Activated CD8-positive, alpha-beta memory T cell treated with anti-CD3 and anti-CD28 coated beads, Interleukin-2, amount 50 U/mL, for 24 hours (primary cell): ENCODE results near the gene FSTL4.

Experiments
- DNase-seq: peaks from one replicate; pipeline ENCODE4 v3.0.0-alpha.2; 2020; ENCODE audit errors: extremely low read depth

The FSTL4 gene

GRCh38 chr5:133514456-133514855, 97.9 kb downstream of the FSTL4 start:
- DNase-seq = no peak

DNA sequence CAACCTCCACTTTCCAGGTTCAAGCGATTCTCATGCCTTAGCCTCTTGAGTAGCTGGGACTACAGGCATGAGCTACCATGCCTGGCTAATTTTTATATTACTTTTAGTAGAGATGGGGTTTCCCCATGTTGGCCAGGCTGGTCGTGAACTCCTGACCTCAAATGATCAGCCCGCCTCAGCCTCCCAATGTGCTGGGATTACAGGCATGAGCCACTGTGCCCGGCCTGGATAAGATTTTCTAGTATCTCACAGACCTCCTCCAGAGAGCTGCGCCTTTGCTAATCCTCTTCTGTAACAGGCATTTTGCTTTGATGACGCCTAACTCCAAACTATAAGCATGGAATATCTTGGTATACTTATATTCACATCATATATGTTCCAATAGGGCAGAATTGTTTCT, 99.4 kb downstream of the FSTL4 start:
- no peak for DNase-seq

DNA sequence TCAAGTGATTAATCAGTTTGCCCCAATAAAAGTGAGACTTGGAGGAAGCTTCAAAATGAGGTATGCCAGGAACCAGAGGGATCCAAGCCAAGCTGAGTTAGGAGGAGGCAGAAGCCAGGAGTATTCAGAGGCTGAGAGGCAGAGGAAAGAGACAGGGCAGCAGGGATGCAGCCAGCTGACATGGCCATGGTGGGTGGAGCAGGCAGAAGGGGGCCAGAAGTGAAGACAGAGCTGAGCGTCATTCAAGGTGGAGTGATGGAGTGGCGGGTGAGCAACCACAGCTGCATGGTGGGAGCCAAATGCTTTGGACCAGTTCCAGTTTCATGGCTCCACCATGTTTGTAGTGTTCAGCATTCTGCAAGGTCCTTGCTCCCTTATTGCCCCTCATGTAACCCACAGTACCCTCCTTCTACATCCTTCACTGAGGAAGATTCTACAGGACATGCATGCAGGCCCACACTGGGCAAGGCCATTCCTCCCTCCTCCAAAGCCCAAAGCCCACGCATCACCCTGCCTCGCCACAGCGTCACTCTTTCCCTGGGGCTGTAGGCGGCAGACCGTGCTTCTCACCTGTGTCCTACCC, 100.6 kb downstream of the FSTL4 start:
- no peak for DNase-seq

DNA sequence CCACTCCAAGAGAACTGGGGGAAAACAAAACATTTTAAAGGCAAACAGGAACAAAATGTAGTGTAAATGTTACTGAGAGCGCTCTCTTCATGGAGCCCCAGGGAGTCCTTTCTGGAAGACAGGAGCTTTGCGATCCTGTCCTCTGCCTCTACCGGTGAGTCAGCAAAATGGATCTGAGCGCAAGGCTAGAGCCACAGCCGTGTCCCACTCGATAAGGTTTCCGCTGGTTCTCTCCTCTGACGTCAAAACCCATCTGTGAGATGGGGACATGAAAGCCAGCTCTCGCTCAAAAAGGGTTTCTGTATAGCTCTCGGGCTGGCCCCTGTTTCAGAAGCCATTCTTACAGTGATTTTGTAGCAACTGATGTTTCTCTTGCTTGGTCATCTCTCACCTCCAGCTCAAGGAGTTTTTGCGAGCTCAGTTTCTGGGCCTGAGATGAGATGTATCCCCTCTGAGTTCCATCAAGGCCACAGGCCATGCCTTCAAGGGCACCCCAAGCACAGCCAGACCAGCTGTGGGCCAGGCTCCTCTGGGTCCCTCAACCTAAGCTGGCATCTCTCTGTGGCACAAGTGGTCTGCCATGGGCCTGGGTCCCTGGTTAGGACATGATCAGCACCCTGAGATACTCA, 101.6 kb downstream of the FSTL4 start:
- DNase-seq = no peak

DNA sequence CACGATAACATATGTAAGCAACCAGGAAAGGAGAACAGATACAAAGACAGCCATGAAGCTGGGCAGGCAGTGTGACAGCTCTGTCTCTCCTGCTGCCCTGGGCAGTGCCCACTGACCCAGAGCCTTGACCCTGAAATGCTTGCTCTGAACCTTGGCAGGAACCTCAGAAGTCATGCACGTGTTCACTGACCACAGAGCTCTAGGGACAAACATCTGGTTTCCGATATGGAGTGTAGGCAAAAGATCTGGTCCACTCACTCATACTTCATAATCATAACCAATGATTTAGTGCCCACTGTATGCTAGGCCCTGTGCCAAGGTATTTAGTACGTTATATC, 102.6 kb downstream of the FSTL4 start:
- no peak for DNase-seq

- no peak for DNase-seq
Observed at GRCh38 chr5:133508845-133509741, 103.2 kb downstream of the FSTL4 start.

DNA sequence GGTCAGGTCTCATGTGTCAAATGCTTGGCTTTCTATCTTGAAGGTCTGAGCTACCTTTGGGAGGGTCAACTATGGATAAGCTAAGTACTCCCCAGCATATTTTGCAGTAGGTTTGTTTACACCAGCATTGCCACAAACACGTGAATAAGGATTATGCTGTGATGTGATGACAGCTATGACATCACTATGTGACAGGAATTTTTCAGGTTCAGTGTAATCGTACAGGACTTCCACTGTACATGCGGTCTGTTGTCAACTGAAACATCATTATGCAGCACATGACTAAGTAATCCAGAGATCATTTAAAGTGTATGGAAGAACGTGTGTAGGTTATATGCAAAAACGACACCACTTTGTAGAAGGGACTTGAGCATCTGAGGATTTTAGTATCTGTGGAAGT, 104.0 kb downstream of the FSTL4 start:
- DNase-seq = no peak

GRCh38 chr5:133506181-133506580, 106.2 kb downstream of the FSTL4 start:
- no peak for DNase-seq

GRCh38 chr5:133503511-133503910, 108.8 kb downstream of the FSTL4 start:
- DNase-seq = no peak

- no peak for DNase-seq
Observed at GRCh38 chr5:133499895-133500294, 112.4 kb downstream of the FSTL4 start.

DNA sequence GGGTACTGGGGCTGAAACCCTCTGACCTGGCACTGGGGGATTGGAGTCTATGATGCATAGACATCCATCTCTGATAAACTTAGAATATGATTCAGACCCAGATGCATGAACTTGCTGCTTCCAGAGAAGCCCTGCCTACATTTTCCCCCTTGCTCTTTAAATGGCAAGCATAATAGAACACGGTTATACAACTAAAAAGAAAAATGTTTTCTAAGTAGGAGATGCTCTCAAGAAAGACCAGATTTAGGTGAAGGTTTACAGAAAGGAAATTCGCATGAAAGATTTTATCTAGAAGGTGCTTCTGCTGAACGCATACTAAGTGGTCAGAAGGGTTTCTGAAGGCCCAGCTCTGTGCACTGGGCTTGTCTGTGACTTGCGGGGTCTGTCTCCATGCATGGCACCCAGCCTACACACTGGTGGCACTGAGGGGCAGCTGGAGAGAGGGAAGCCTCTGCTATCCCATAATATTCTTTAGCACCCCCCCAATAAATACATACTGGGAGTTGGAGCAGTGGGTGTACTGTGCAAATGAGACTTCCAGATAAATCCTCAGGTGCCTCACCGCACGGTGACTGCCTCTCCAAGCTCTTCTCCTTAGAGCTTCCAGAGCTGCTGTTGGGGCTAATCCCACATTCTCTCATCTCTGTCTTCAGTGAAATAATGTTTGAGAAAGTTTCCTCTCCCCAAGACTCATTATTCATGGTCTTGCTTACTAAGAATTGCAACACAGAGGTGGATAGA, 114.6 kb downstream of the FSTL4 start:
- DNase-seq = no peak

GRCh38 chr5:133496631-133497030, 115.7 kb downstream of the FSTL4 start:
- no peak for DNase-seq

DNA sequence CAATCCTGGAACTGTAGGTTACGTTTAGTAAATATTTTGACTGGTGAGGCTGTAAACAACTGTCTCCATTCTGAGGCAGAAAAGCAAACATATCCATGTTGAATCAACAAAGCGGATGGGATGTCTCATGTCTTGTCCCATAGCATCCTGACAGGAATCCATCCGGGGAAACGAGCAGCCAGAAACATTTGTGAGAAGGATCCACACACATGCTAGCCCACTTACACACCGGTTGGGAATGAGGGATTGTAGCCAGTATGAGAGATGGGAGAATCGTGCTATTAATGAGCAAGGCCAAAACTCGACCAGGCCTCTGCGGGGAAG, 117.5 kb downstream of the FSTL4 start:
- DNase-seq = no peak

DNA sequence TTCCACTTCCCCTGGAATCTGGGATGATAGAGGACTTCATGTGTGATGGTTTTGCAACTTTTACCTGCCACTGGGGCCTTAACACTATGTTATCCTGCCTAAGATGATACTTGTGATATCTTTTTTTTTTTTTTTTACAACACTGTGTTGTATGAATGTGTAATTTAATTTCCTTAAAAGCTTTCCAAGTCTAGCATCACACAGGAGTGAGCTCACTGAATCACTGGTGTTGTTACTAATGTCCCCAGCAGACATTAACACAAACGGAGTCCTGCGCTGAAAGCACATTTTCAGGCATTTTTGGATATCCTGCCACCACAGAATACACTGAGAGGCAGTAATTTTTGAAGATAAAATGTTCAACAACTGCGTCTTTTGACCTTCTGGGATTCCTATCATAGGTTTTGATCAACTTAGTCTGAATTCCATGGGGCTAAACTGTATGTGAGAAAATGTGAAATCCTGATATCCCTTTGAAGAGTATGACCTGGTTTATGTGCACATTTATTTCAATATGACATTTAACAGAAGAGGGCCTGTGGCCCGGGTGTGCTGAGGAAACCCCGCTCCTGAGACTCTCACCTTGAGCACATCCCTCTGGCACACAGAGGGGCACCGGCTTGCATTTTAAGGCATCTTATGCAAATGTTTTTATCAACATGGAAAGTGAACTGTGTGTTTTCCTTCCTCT, 118.0 kb downstream of the FSTL4 start:
- no peak for DNase-seq

DNA sequence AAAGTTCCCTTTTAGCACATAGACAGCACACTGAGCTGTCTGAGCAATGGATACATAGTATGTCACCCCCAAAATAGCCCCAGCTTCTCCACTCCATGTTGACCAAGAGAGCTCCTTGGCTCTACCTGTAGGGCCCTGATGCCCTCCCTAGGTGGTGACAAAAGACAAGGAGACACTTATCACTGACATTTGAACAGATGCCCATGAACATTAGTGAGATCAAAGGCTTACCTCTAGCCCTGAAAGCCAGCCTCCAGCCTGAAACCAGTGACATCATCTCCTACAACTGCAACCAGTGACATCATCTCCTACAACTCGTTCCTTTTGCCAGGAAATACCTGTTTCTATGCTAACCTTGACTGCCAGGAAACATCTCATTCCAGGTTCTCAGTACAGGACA, 122.7 kb downstream of the FSTL4 start:
- no peak for DNase-seq

GRCh38 chr5:133487093-133487492, 125.2 kb downstream of the FSTL4 start:
- no peak for DNase-seq

GRCh38 chr5:133485468-133485867, 126.9 kb downstream of the FSTL4 start:
- DNase-seq = no peak

GRCh38 chr5:133483406-133484090, 128.8 kb downstream of the FSTL4 start:
- no peak for DNase-seq

- DNase-seq = no peak
Observed at GRCh38 chr5:133482028-133482427, 130.3 kb downstream of the FSTL4 start.

DNA sequence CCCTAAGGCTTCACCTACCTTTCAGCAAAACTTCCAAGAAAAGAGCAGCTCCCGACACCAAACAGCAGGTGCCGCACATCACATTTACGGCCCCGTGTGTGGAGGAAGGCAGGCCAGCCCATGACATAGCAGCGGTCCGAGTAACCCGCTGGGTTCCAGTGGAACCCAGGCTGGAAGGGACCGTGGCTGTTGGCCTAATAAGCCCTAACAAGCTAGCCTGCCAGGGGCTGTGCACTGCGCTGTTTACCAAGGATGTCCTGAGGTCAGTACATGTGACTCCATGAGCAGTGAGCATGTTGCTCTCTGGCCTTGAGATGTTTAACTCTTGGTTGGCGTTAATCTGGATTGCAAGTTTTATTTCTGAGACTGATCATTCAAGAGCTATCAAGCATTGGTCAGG, 131.5 kb downstream of the FSTL4 start:
- DNase-seq = no peak

DNA sequence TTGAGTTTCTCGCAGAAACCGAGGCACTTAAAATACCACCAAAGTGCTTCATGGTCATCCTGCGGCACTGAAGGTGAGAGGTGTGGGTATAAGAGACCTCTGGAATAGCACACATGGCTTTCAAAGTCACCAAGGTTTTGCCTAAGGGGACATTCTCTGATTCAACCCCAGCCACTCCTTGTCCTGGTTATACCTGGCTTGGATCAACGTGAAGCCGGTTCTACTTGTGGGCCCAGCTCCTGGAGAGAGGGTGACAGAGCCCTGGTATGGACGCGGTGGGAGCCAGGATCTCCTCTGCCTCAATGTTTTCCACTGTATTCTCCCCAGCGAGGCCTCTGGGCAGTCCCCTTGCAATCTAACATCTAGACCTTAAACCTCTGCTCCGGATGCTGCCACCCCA, 132.0 kb downstream of the FSTL4 start:
- no peak for DNase-seq
